Measurements from ENCODE around the gene TRUB1.

The TRUB1 gene

DNA sequence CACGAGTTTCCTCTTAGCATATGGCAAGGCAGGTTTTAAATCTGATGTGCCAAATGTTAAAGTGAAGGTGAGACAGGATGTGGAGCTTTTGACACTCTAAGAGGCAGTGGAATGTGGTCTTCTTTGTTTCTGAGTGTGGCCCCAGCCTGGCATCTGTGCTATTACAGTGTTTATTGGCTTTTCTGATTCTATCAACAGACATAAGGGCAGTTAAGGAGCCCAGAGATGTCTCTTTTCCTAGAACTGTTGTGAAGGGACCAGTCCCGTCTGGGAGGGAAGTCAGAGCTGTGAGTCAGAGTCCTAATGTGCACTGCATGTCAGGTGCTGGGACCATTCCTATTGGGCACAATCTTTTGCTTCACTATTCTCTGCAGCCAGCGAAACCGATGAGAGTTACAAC is 32.5 kb downstream of the TRUB1 start:
- H3K4me3 ChIP-seq (replicated peaks; ENCODE audit: low read depth, low read length), result no peak overlapping the region
- TF ChIP-seq, protein P1, sequence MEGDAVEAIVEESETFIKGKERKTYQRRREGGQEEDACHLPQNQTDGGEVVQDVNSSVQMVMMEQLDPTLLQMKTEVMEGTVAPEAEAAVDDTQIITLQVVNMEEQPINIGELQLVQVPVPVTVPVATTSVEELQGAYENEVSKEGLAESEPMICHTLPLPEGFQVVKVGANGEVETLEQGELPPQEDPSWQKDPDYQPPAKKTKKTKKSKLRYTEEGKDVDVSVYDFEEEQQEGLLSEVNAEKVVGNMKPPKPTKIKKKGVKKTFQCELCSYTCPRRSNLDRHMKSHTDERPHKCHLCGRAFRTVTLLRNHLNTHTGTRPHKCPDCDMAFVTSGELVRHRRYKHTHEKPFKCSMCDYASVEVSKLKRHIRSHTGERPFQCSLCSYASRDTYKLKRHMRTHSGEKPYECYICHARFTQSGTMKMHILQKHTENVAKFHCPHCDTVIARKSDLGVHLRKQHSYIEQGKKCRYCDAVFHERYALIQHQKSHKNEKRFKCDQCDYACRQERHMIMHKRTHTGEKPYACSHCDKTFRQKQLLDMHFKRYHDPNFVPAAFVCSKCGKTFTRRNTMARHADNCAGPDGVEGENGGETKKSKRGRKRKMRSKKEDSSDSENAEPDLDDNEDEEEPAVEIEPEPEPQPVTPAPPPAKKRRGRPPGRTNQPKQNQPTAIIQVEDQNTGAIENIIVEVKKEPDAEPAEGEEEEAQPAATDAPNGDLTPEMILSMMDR (IDR thresholded peaks at IDR 0.05; ENCODE audit: insufficient read depth, low read length, poor library complexity, severe bottlenecking), result no peak
- DNase-seq (ENCODE audit: extremely low read depth, insufficient read length), result no peak
- no peaks in the 10 kb centered on the region for H3K27me3 ChIP-seq (replicated peaks; ENCODE audit: control insufficient read depth, insufficient read depth, low read length)
- no peaks in the 10 kb centered on the region; the same call in none of the 2 replicates for H3K36me3 ChIP-seq (ENCODE audit: control insufficient read depth, insufficient read depth, low read length)

- Histone ChIP-seq H3K36me3 (ENCODE audit: control insufficient read depth, insufficient read depth, low read length) (no peaks in the 10 kb centered on the region; the same call in none of the 2 replicates), H3K4me3 (replicated peaks; ENCODE audit: low read depth, low read length) (no peak overlapping the region), H3K27me3 (replicated peaks; ENCODE audit: control insufficient read depth, insufficient read depth, low read length) (no peaks in the 10 kb centered on the region)
- TF ChIP-seq, protein P1 (IDR thresholded peaks at IDR 0.05; ENCODE audit: insufficient read depth, low read length, poor library complexity, severe bottlenecking), result no peak
- DNase-seq (ENCODE audit: extremely low read depth, insufficient read length), result no peak
Measured at GRCh38 chr10:114973306-114973705, 35.3 kb downstream of the TRUB1 start.

- no peak for DNase-seq (ENCODE audit: extremely low read depth, insufficient read length)
- TF ChIP-seq, protein P1 (IDR thresholded peaks at IDR 0.05; ENCODE audit: insufficient read depth, low read length, poor library complexity, severe bottlenecking), result no peak
- no peaks in the 10 kb centered on the region for H3K27me3 ChIP-seq (replicated peaks; ENCODE audit: control insufficient read depth, insufficient read depth, low read length)
- no peaks in the 10 kb centered on the region; the same call in none of the 2 replicates for H3K36me3 ChIP-seq (ENCODE audit: control insufficient read depth, insufficient read depth, low read length)
- H3K4me3 ChIP-seq (replicated peaks; ENCODE audit: low read depth, low read length), result no peak overlapping the region
Measured at GRCh38 chr10:114973997-114974396, 36.0 kb downstream of the TRUB1 start.

- TF ChIP-seq, protein P1 (IDR thresholded peaks at IDR 0.05; ENCODE audit: insufficient read depth, low read length, poor library complexity, severe bottlenecking), result no peak
- no peak overlapping the region for H3K4me3 ChIP-seq (replicated peaks; ENCODE audit: low read depth, low read length)
- no peaks in the 10 kb centered on the region; the same call in none of the 2 replicates for H3K36me3 ChIP-seq (ENCODE audit: control insufficient read depth, insufficient read depth, low read length)
- H3K27me3 ChIP-seq (replicated peaks; ENCODE audit: control insufficient read depth, insufficient read depth, low read length), result no peaks in the 10 kb centered on the region
- DNase-seq (ENCODE audit: extremely low read depth, insufficient read length), result no peak
Measured at GRCh38 chr10:114974625-114975024, 36.6 kb downstream of the TRUB1 start.

- Histone ChIP-seq H3K27me3 (replicated peaks; ENCODE audit: control insufficient read depth, insufficient read depth, low read length) (no peaks in the 10 kb centered on the region), H3K4me3 (replicated peaks; ENCODE audit: low read depth, low read length) (no peak overlapping the region), H3K36me3 (ENCODE audit: control insufficient read depth, insufficient read depth, low read length) (no peaks in the 10 kb centered on the region; the same call in none of the 2 replicates)
- DNase-seq (ENCODE audit: extremely low read depth, insufficient read length), result no peak
- TF ChIP-seq, protein P1 (IDR thresholded peaks at IDR 0.05; ENCODE audit: insufficient read depth, low read length, poor library complexity, severe bottlenecking), result no peak
Measured at GRCh38 chr10:114975091-114975490, 37.1 kb downstream of the TRUB1 start.

DNA sequence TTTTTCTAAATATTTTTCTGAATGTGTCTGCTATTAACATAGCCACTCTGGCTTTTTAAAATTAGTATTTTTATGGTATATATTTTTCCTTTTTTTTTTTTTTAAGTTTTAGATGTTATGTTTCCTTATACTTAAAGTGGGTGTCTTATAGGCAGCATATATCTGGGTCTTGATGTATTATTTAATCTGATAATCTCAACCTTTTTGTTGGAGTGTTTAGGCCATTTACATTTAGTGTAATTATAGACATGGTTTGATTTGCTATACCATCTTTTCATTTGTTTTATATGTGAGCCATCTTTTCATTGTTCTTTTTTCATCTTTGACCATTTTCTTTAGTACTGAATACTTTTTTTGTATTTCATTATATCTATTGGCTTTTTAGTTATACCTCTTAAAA is 45.0 kb downstream of the TRUB1 start:
- H3K36me3 ChIP-seq (ENCODE audit: control insufficient read depth, insufficient read depth, low read length), result no peaks in the 10 kb centered on the region; the same call in 1 of the 2 replicates
- no peak overlapping the region for H3K4me3 ChIP-seq (replicated peaks; ENCODE audit: low read depth, low read length)
- TF ChIP-seq, protein P1 (IDR thresholded peaks at IDR 0.05; ENCODE audit: insufficient read depth, low read length, poor library complexity, severe bottlenecking), result no peak
- no peak for DNase-seq (ENCODE audit: extremely low read depth, insufficient read length)
- H3K27me3 ChIP-seq (replicated peaks; ENCODE audit: control insufficient read depth, insufficient read depth, low read length), result no peaks in the 10 kb centered on the region
